GM19193 (cell line): ENCODE results near the gene TMEM107.

Experiments
- POLR2A ChIP-seq: IDR thresholded peaks from 4 replicates; pipeline ENCODE4 v1.6.1; 2011; ENCODE audit not compliant: insufficient read depth, insufficient read length; ENCODE audit errors: extremely low read depth

Gene TMEM107

DNA sequence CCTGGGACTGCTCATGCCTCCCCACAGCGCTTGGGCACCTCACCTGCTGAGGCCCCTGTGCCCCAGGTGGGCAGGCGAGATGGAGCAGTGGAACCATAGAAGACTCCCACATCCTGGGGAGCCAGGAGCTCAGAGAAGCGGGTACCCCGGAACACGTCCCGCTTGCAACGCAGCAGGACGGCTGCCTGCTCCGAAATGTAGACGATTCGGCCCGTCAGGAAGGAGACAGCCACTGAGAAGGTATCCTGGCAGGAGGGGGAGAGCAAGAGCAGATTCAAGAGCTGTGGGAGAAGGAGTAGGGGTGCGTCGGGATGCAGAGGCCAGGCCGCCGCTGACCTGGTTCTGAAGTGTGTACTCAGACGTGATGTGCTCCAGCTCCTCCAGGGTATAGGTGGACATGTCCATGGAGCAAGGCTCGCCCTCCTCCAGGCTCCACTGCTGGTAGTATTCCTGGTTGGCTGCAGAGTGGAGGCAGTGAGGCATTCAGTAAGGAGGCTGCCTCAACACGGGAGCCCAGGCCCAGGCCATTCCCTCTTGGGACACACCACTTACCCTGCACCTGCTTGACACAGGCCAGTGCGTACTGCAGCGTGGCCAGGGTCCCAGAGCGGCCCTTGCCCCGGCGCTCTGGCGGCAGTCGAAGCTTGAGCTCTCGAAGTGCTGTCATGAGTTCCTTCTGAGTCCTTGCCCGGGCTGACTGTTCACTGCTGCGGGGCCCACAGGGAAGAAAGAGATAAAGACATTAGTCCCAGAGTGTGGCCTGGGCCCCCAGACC is 26.6 kb downstream of the TMEM107 start:
- no peak for TF ChIP-seq POLR2A

GRCh38 chr17:8148560-8148959 is 27.6 kb downstream of the TMEM107 start:
- no peak for TF ChIP-seq POLR2A

DNA sequence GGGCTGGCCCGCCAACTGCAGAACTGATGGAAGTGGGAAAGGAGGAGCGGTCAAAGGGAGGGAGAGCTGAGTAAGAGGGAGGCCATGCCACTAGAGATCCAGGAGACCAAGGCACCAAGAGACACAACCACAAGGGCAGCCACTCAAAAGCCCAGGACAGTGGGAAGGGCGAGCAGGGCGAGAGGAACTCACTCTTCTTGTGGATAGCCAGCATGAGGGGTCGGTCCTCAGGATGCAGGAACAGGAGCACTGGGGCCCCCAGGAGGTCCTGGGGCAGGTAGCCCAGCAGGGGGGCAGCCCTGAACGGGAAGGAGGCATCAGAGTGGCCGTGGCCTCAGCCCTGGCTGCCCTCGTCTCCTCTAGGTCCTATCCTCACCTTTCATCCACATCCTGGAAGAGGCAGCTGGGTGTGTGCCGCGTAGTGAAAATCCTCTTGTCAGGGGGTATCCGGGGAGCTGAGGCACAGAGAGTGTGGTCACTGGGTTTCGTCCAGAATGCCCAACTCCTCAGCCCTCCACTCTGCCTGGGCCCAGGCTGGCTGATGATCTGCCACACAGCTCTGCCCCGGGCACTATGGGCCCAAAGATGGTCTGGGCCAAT is 28.3 kb downstream of the TMEM107 start:
- TF ChIP-seq POLR2A, result no peak

- TF ChIP-seq POLR2A, result no peak
Measured at GRCh38 chr17:8147141-8147804, 28.9 kb downstream of the TMEM107 start.

GRCh38 chr17:8146381-8147140 is 29.6 kb downstream of the TMEM107 start:
- TF ChIP-seq POLR2A, result no peak

GRCh38 chr17:8145811-8146210 is 30.4 kb downstream of the TMEM107 start:
- no peak for TF ChIP-seq POLR2A

GRCh38 chr17:8144401-8145231 is 31.6 kb downstream of the TMEM107 start:
- no peak for TF ChIP-seq POLR2A

- TF ChIP-seq POLR2A, result no peak
Measured at GRCh38 chr17:8143581-8144400, 32.4 kb downstream of the TMEM107 start.

GRCh38 chr17:8142887-8143580 is 33.1 kb downstream of the TMEM107 start:
- TF ChIP-seq POLR2A, result no peak

- no peak for TF ChIP-seq POLR2A
Measured at GRCh38 chr17:8142158-8142886, 33.9 kb downstream of the TMEM107 start.

- no peak for TF ChIP-seq POLR2A
Measured at GRCh38 chr17:8141741-8142140, 34.4 kb downstream of the TMEM107 start.

DNA sequence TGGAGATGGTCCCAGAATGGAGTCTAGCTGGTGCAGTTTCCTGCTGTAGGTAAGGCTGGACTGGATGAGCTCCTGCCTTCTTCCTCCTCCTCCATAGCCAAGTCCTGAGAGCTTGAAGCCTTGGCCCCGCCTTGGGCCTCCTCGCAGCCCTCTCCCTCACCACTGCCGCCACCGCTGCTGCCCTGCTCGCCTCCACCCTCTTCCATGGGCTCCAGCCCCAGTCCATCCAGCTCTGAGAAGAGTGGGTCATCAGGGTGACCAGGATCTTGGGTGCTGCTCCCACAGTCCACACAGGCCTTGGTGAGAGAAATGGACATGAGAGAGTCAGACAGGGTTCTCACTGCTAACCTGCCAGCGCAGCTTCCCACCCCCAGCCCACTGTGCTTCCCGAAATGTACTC is 35.1 kb downstream of the TMEM107 start:
- no peak for TF ChIP-seq POLR2A
